ENCODE results near the gene OR6T1. TPM values are rescaled to one million over a fixed set of nuclear protein-coding genes. Genes with fewer than 3 reads are reported as not detected.

Gene OR6T1
- total and polyA plus RNA-seq, 2 experiments from 2014 or later = not detected

DNA sequence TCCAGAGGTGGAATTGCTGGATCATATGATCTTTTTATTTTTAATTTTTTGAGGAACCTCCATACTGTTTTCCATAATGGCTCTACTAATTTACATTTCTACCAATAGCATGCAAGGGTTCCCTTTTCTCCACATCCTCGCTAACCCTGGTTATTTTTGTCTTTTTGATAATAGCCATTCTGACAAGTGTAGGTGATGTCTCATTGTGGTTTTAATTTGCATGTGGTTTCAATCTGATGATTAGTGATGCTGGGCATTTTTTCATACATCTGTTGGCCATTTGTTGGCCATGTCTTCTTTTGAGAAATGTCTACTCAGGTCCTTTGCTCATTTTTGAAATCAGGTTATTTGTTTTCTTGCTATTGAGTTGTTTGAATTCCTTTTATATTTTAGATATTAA is 19.6 kb downstream of the OR6T1 start:
- H3K4me1 ChIP-seq (ENCODE audit: insufficient read depth) = no peaks in the 10 kb centered on the region
- no peak overlapping the region for H3K9ac ChIP-seq
- no peak for DNase-seq
- H3K9me3 ChIP-seq (ENCODE audit: low read depth) = no peaks in the 10 kb centered on the region
- no peaks in the 10 kb centered on the region for H3K27me3 ChIP-seq (replicated peaks; ENCODE audit: insufficient read depth)
- H3K4me2 ChIP-seq (ENCODE audit: unreplicated experiment) = no peak overlapping the region
- WGBS, 2 experiments (ENCODE audit: low coverage in 1 of 2, low lambda C conversion rate in 2 of 2, missing lambda C conversion rate in 2 of 2) = 0% methylated on average over 1 of the region's 1 CpG
- no peak overlapping the region for H2AFZ ChIP-seq
- H3K4me3 ChIP-seq = no peak overlapping the region
- no peaks in the 10 kb centered on the region for H3K79me2 ChIP-seq (ENCODE audit: insufficient read depth)
- in situ Hi-C loops (cut with MboI) = no loop called here
- H3K9me2 ChIP-seq (ENCODE audit: insufficient read depth) = no peaks in the 10 kb centered on the region
- no peaks in the 10 kb centered on the region for H3F3A ChIP-seq (ENCODE audit: insufficient read depth)
- no peak for TF ChIP-seq EZH2phosphoT487 (IDR thresholded peaks at IDR 0.05; ENCODE audit: insufficient read depth, low read depth)
- TF ChIP-seq EZH2 (IDR thresholded peaks at IDR 0.05; ENCODE audit: insufficient read depth, poor library complexity, severe bottlenecking) = no peak
- no peaks in the 10 kb centered on the region for H4K20me1 ChIP-seq (ENCODE audit: insufficient read depth)
- H3K36me3 ChIP-seq (ENCODE audit: low read depth) = no peaks in the 10 kb centered on the region
- no peak overlapping the region for H3K27ac ChIP-seq

DNA sequence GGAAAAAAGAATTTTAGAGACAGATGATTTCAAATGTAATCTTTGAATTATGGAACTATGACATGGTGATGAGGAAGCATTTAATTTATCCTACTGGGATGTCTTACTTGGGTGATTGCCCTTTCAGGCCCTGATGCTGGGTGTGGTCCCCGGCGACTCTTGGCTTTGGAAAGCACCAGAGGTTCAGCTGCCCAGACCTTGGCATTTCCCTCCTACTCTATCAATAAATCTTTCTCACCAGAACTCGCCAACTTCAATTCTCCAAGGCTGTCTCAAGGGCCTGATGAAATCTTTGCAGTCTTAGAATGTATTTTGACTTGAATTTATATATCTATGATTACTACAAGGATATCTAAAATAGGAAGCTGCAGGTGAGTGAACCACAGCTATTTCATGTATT is 22.7 kb downstream of the OR6T1 start:
- Histone ChIP-seq H3K4me1 (ENCODE audit: insufficient read depth) (no peaks in the 10 kb centered on the region), H3K4me3 (no peak overlapping the region), H3K9me2 (ENCODE audit: insufficient read depth) (no peaks in the 10 kb centered on the region), H3K9me3 (ENCODE audit: low read depth) (no peaks in the 10 kb centered on the region), H3K27ac (no peak overlapping the region), H3K79me2 (ENCODE audit: insufficient read depth) (no peaks in the 10 kb centered on the region), H4K20me1 (ENCODE audit: insufficient read depth) (no peaks in the 10 kb centered on the region), H3K36me3 (ENCODE audit: low read depth) (no peaks in the 10 kb centered on the region), H3F3A (ENCODE audit: insufficient read depth) (no peaks in the 10 kb centered on the region), H2AFZ (no peak overlapping the region), H3K4me2 (ENCODE audit: unreplicated experiment) (no peak overlapping the region), H3K27me3 (replicated peaks; ENCODE audit: insufficient read depth) (no peaks in the 10 kb centered on the region), H3K9ac (no peak overlapping the region)
- in situ Hi-C loops (cut with MboI) = no loop called here
- TF ChIP-seq EZH2phosphoT487 (IDR thresholded peaks at IDR 0.05; ENCODE audit: insufficient read depth, low read depth) = no peak
- no peak for TF ChIP-seq EZH2 (IDR thresholded peaks at IDR 0.05; ENCODE audit: insufficient read depth, poor library complexity, severe bottlenecking)
- DNase-seq = no peak
- WGBS, 2 experiments (ENCODE audit: low coverage in 1 of 2, low lambda C conversion rate in 2 of 2, missing lambda C conversion rate in 2 of 2) = 24 to 31% methylated on average over 3 of the region's 3 CpGs

DNA sequence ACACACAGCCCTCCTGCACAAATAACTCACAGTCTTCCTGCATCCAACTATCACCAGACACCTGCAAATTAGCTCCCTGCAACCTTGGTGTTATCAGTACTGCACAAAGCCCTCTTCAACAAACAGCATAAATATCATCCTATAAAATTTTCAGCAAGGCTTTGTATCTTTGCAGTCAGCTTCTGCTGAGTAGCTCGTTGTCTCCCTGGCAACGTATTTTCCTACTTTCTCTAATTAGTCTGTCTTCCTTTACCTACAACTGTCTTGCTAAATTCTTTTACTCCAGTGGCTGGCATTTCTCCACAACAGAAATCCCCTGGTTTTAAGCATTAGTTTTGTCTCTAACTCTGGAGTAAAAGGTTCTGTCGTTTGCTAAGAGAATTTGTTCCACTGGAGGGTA is 37.8 kb downstream of the OR6T1 start:
- H3K27ac ChIP-seq = no peak overlapping the region
- H3K4me1 ChIP-seq (ENCODE audit: insufficient read depth) = no peaks in the 10 kb centered on the region
- no peaks in the 10 kb centered on the region for H3K9me2 ChIP-seq (ENCODE audit: insufficient read depth)
- no peak for DNase-seq
- no peaks in the 10 kb centered on the region for H3K79me2 ChIP-seq (ENCODE audit: insufficient read depth)
- H3K27me3 ChIP-seq (replicated peaks; ENCODE audit: insufficient read depth) = peaks cover 4% of the 10 kb centered on the region
- H2AFZ ChIP-seq = no peak overlapping the region
- WGBS, 2 experiments (ENCODE audit: low coverage in 1 of 2, low lambda C conversion rate in 2 of 2, missing lambda C conversion rate in 2 of 2) = 9 to 14% methylated on average over 3 of the region's 3 CpGs
- in situ Hi-C loops (cut with MboI) = no loop called here
- H3F3A ChIP-seq (ENCODE audit: insufficient read depth) = no peaks in the 10 kb centered on the region
- H3K9ac ChIP-seq = no peak overlapping the region
- no peak overlapping the region for H3K4me3 ChIP-seq
- H3K4me2 ChIP-seq (ENCODE audit: unreplicated experiment) = no peak overlapping the region
- TF ChIP-seq EZH2 (IDR thresholded peaks at IDR 0.05; ENCODE audit: insufficient read depth, poor library complexity, severe bottlenecking) = no peak
- no peak for TF ChIP-seq EZH2phosphoT487 (IDR thresholded peaks at IDR 0.05; ENCODE audit: insufficient read depth, low read depth)
- no peaks in the 10 kb centered on the region for H3K9me3 ChIP-seq (ENCODE audit: low read depth)
- H3K36me3 ChIP-seq (ENCODE audit: low read depth) = no peaks in the 10 kb centered on the region
- no peaks in the 10 kb centered on the region for H4K20me1 ChIP-seq (ENCODE audit: insufficient read depth)

DNA sequence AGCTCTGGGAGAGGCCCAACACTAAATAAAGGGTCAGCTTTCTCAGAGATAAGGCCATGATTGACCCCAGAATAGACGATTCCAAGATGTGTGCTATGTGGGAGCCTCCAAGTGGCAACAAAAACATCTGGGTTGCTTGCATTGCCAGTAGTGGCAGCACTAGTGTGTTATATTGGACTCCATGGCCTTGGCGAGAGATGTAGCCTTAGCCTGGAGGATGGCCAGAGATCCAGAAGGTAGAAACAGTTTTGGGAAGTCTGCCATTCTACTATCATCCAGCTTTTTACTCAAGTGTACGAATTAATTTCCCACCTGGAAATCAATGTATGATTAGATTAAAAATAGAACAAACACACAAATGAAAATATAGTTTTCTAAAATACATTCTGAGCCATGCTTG is 38.7 kb downstream of the OR6T1 start:
- 14 to 17% methylated on average over 3 of the region's 3 CpGs for WGBS, 2 experiments (ENCODE audit: low coverage in 1 of 2, low lambda C conversion rate in 2 of 2, missing lambda C conversion rate in 2 of 2)

DNA sequence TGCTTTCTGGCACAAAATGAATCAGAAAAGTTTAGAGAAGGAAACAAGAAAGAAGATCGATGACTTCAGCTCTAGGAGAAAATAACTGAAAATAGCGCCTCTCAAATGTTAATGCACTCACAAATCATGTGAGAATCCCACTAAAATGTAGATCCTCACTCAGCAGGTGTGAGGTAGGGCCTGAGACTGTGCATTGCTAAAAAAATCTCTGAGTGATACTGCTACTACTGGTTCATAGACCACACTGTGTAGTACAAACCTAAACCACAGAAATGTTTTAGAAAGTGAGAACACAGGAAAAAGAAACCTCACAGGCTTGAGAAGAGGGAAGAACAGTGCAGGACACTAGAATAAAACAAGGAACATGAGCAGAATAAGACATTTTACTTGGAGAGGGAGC is 39.7 kb downstream of the OR6T1 start:
- no peaks in the 10 kb centered on the region for H3K4me1 ChIP-seq (ENCODE audit: insufficient read depth)
- H3K9ac ChIP-seq = no peak overlapping the region
- 14 to 18% methylated on average over 2 of the region's 2 CpGs for WGBS, 2 experiments (ENCODE audit: low coverage in 1 of 2, low lambda C conversion rate in 2 of 2, missing lambda C conversion rate in 2 of 2)
- H3K9me3 ChIP-seq (ENCODE audit: low read depth) = no peaks in the 10 kb centered on the region
- no peak overlapping the region for H3K4me2 ChIP-seq (ENCODE audit: unreplicated experiment)
- H4K20me1 ChIP-seq (ENCODE audit: insufficient read depth) = no peaks in the 10 kb centered on the region
- H3K79me2 ChIP-seq (ENCODE audit: insufficient read depth) = no peaks in the 10 kb centered on the region
- H3K36me3 ChIP-seq (ENCODE audit: low read depth) = no peaks in the 10 kb centered on the region
- H3K4me3 ChIP-seq = no peak overlapping the region
- H3K27ac ChIP-seq = no peak overlapping the region
- no peaks in the 10 kb centered on the region for H3F3A ChIP-seq (ENCODE audit: insufficient read depth)
- no peak for DNase-seq
- H3K27me3 ChIP-seq (replicated peaks; ENCODE audit: insufficient read depth) = peaks cover 4% of the 10 kb centered on the region
- no peak overlapping the region for H2AFZ ChIP-seq
- in situ Hi-C loops (cut with MboI) = no loop called here
- H3K9me2 ChIP-seq (ENCODE audit: insufficient read depth) = no peaks in the 10 kb centered on the region
- TF ChIP-seq EZH2phosphoT487 (IDR thresholded peaks at IDR 0.05; ENCODE audit: insufficient read depth, low read depth) = no peak

More for the DNA sequence above, 38.7 kb downstream of the OR6T1 start:
- Histone ChIP-seq H3K9me2 (ENCODE audit: insufficient read depth) (no peaks in the 10 kb centered on the region), H3K27ac (no peak overlapping the region), H3K9me3 (ENCODE audit: low read depth) (no peaks in the 10 kb centered on the region), H3K4me3 (no peak overlapping the region), H3F3A (ENCODE audit: insufficient read depth) (no peaks in the 10 kb centered on the region), H3K79me2 (ENCODE audit: insufficient read depth) (no peaks in the 10 kb centered on the region), H3K36me3 (ENCODE audit: low read depth) (no peaks in the 10 kb centered on the region), H3K4me1 (ENCODE audit: insufficient read depth) (no peaks in the 10 kb centered on the region), H3K9ac (no peak overlapping the region), H3K27me3 (replicated peaks; ENCODE audit: insufficient read depth) (peaks cover 4% of the 10 kb centered on the region), H3K4me2 (ENCODE audit: unreplicated experiment) (no peak overlapping the region), H2AFZ (no peak overlapping the region), H4K20me1 (ENCODE audit: insufficient read depth) (no peaks in the 10 kb centered on the region)
- no peak for DNase-seq
- TF ChIP-seq EZH2phosphoT487 (IDR thresholded peaks at IDR 0.05; ENCODE audit: insufficient read depth, low read depth) = no peak
- no peak for TF ChIP-seq EZH2 (IDR thresholded peaks at IDR 0.05; ENCODE audit: insufficient read depth, poor library complexity, severe bottlenecking)
- in situ Hi-C loops (cut with MboI) = no loop called here

Measured in GM23248 (cell line).